Gastroesophageal sphincter (tissue), 4 donors: Measurements from ENCODE around the gene CYFIP2. TPM values are rescaled to one million over a fixed set of nuclear protein-coding genes. Genes with fewer than 3 reads are reported as not detected.

Source experiments
- ATAC-seq: fragments of 150-250 bp; one replicate; pipeline ENCODE4 v1.9.1; 2016; ENCODE audit warnings: mild to moderate bottlenecking, moderate library complexity
- H3K27ac ChIP-seq, 4 donors: fragments of 200-600 bp; sonication (generic) in 3 of 4; 1 replicate in 3 of 4; 2 replicates in 1 of 4; pipeline ENCODE4 v1.5.1; 2016 to 2019
- H3K27me3 ChIP-seq: fragments of 200-600 bp; sonication (generic); one replicate; pipeline ENCODE4 v1.5.1; 2019
- H3K36me3 ChIP-seq, 2 donors: fragments of 200-600 bp; sonication (generic); one replicate each; pipeline ENCODE4 v1.5.1; 2019; ENCODE audit warnings: control low read depth in 1 of 2
- H3K4me1 ChIP-seq, 3 donors: fragments of 200-600 bp; sonication (generic); 1 replicate in 2 of 3; 2 replicates in 1 of 3; pipeline ENCODE4 v1.5.1; 2016 to 2019; ENCODE audit warnings: control low read depth in 2 of 3
- H3K4me3 ChIP-seq, 2 donors: fragments of 200-600 bp; sonication (generic); one replicate each; pipeline ENCODE4 v1.5.1; 2019; ENCODE audit warnings: mild to moderate bottlenecking in 1 of 2, moderate library complexity in 1 of 2
- H3K9me3 ChIP-seq, 3 donors: fragments of 200-600 bp; sonication (generic); one replicate each; pipeline ENCODE4 v1.5.1; 2017 to 2019; ENCODE audit warnings: control low read depth in 2 of 3
- CTCF ChIP-seq, 4 experiments: fragments of 200-600 bp in 2 of 4; fragments of 450-650 bp in 2 of 4; sonication (generic) in 1 of 4; IDR thresholded peaks; one replicate each; pipeline ENCODE4 v1.5.1; 2017 to 2019; ENCODE audit warnings: antibody characterized with exemption in 4 of 4, mild to moderate bottlenecking in 2 of 4, moderate library complexity in 2 of 4
- EP300 ChIP-seq: sonication (generic); formaldehyde crosslinking; IDR thresholded peaks from one replicate; pipeline ENCODE4 v1.6.1; 2017; ENCODE audit warnings: antibody characterized with exemption, mild to moderate bottlenecking
- POLR2A ChIP-seq, 2 donors: fragments of 450-650 bp; IDR thresholded peaks; one replicate each; pipeline ENCODE4 v1.6.1; 2017; ENCODE audit warnings: antibody characterized with exemption in 2 of 2, mild to moderate bottlenecking in 2 of 2, moderate library complexity in 1 of 2
- POLR2AphosphoS5 ChIP-seq: sonication (generic); formaldehyde crosslinking; IDR thresholded peaks from one replicate; pipeline ENCODE4 v1.6.1; 2017; ENCODE audit warnings: antibody characterized with exemption
- WGBS, 2 donors: methylation state at CpG; one replicate each; pipeline ENCODE4 v1.1.5; 2018; ENCODE audit warnings: low coverage in 1 of 2; 5-methylcytosine and 5-hydroxymethylcytosine counted together
- total RNA-seq, 4 donors: library from RNA; depleted of rRNA; stranded (reverse); fragments of >200 nt; gene quantifications; one replicate each; pipeline ENCODE4 v1.1.0, GENCODE V29; 2016

The CYFIP2 gene
- total RNA-seq, 4 donors from 2014 or later: 13.7 to 50.6 (median 23.1) TPM

DNA sequence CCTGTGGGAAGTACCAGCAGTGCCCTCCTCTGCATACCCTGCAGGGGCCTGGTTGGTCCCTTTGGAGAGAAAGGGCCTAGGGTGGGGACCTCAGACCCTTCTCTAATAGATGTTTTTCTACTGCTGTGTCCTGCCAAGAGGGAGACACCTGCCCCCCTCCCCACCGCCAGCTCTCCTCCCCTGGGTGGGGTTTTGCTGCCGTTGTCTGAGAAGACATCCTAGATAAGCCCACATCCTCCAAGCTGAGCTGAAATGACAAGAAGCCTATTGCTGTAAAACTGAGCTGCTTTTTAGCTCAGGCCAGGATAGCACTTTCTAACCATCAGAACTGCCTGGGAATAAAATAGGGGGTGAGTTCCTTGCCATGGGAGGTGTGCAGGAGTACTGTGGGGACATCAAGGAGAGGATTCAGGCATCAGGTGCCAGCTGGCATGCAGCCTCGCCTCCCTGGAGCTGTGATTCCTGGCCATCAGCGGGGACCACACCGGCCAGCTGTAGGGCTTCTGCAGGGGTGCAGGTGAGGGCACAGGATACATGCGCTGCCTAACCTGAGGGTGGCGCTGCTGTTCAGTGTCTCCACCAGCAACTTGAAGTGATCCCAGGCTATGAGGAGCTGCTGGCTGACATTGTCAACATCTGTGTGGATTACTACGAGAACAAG, 37.9 kb downstream of the CYFIP2 start:
- H3K27me3 ChIP-seq: no peaks in the 10 kb centered on the region
- no peaks in the 10 kb centered on the region for H3K4me1 ChIP-seq
- H3K4me3 ChIP-seq: no peak overlapping the region
- TF ChIP-seq CTCF (IDR thresholded peaks at IDR 0.05): no peak
- TF ChIP-seq EP300: no peak
- no peak for TF ChIP-seq POLR2A (IDR thresholded peaks at IDR 0.05)
- TF ChIP-seq POLR2AphosphoS5: no peak
- 80% methylated on average over 1 of the region's 8 CpGs for WGBS, 2 donors
- ATAC-seq: no peak
- no peaks in the 10 kb centered on the region for H3K9me3 ChIP-seq
- peaks cover 0 to 17% of the 10 kb centered on the region in 2 donors for H3K36me3 ChIP-seq
- no peak overlapping the region for H3K27ac ChIP-seq

GRCh38 chr5:157306081-157306480, 40.2 kb downstream of the CYFIP2 start:
- no peak overlapping the region for H3K27ac ChIP-seq
- 75 to 100% methylated on average over 2 to 4 of the region's 4 CpGs for WGBS, 2 donors

DNA sequence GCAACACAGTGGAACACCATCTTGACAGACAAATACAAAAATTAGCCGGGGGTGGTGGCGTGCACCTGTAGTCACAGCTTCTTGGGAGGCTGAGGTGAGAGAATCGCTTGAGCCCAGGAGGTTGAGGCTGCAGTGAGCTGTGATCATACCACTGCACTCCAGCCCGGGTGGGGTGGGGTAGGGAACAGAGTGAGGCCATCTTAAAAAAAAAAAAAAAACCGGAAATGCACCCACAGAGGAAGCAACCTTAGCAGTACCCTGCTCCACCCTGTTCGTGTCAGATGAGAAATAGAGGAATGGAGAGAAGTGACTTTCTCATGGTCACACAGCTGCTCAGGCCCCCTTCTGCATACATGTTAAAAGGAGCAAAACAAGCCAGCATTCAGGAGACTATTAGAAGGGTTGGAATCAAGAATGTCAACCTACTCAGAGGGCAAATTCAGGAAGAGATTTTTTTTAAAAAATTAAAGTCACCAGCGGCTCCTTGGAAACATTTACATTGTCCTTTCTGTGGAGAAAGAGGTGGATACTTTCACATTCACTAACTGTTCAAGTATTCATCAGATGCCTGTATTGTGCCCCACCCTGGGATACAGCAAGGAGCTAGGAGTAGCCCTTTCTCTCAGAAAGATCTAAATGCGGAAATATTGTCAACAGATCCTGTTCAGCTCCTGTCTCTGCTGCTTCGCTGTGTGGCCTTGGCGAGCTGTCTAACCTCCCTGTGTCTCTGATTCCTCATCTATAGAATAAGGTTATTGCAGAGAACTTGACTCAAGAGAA, 41.0 kb downstream of the CYFIP2 start:
- no peak for TF ChIP-seq CTCF (IDR thresholded peaks at IDR 0.05)
- no peak for TF ChIP-seq POLR2A (IDR thresholded peaks at IDR 0.05)
- TF ChIP-seq POLR2AphosphoS5: no peak
- no peak for TF ChIP-seq EP300
- no peaks in the 10 kb centered on the region for H3K27me3 ChIP-seq
- no peak for ATAC-seq
- no peak overlapping the region for H3K4me3 ChIP-seq
- H3K36me3 ChIP-seq: peaks cover 0 to 25% of the 10 kb centered on the region in 2 donors
- 79 to 96% methylated on average over 5 of the region's 10 CpGs for WGBS, 2 donors
- H3K4me1 ChIP-seq: no peaks in the 10 kb centered on the region
- no peaks in the 10 kb centered on the region for H3K9me3 ChIP-seq
- H3K27ac ChIP-seq: no peak overlapping the region

More at GRCh38 chr5:157306081-157306480, 40.2 kb downstream of the CYFIP2 start:
- TF ChIP-seq POLR2AphosphoS5 (no peak), POLR2A (IDR thresholded peaks at IDR 0.05) (no peak), EP300 (no peak), CTCF (IDR thresholded peaks at IDR 0.05) (no peak)
- Histone ChIP-seq H3K4me1 (no peaks in the 10 kb centered on the region), H3K4me3 (no peak overlapping the region), H3K27me3 (no peaks in the 10 kb centered on the region), H3K9me3 (no peaks in the 10 kb centered on the region), H3K36me3 (peaks cover 0 to 22% of the 10 kb centered on the region in 2 donors)
- ATAC-seq: no peak

DNA sequence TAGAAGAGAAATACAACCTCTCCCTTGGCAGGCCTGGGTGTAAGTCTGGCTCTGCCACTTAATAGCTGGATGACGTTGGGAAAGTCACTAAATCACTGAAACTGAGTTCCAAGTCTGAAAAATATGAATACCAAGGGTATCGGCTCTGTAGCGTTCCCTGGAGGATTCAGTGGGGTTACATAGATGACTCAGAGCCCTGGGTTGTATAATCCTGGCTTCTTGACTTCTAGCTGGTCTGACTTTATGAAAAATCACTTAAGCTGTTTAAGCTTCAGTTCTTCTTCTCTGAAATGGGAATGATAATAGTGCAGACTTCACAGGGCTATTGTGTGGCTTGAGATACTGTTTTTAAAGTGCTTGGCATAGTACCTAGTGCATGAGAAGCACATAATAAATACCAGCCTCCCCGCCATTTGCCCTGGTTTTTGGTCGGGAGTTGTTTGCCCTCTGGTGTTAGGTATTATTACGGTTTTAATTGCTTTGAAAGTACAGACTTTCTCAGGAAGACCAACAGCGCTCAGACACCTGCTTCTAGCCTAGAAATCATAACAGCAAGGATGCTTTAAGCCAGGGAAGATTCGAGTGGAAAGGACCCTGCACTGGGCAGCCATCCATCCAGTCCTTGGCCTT, 43.0 kb downstream of the CYFIP2 start:
- H3K4me3 ChIP-seq: no peak overlapping the region
- H3K27ac ChIP-seq: no peak overlapping the region
- H3K4me1 ChIP-seq: no peaks in the 10 kb centered on the region
- no peaks in the 10 kb centered on the region for H3K9me3 ChIP-seq
- WGBS, 2 donors: 55 to 56% methylated on average over 3 to 7 of the region's 8 CpGs
- TF ChIP-seq CTCF (IDR thresholded peaks at IDR 0.05) (no peak), EP300 (no peak), POLR2A (IDR thresholded peaks at IDR 0.05) (no peak), POLR2AphosphoS5 (no peak)
- no peaks in the 10 kb centered on the region for H3K27me3 ChIP-seq
- no peak for ATAC-seq
- peaks cover 0 to 18% of the 10 kb centered on the region in 2 donors for H3K36me3 ChIP-seq
